ENCODE measurements around the gene ITGB1BP1. TPM values are rescaled to one million over a fixed set of nuclear protein-coding genes. Genes with fewer than 3 reads are reported as not detected.
A peak's percentile ranks its signal among the peaks of the same experiment; 100 is the strongest.

The ITGB1BP1 gene
- total RNA-seq, 1 donor from 2014 or later = 17.3 TPM

DNA sequence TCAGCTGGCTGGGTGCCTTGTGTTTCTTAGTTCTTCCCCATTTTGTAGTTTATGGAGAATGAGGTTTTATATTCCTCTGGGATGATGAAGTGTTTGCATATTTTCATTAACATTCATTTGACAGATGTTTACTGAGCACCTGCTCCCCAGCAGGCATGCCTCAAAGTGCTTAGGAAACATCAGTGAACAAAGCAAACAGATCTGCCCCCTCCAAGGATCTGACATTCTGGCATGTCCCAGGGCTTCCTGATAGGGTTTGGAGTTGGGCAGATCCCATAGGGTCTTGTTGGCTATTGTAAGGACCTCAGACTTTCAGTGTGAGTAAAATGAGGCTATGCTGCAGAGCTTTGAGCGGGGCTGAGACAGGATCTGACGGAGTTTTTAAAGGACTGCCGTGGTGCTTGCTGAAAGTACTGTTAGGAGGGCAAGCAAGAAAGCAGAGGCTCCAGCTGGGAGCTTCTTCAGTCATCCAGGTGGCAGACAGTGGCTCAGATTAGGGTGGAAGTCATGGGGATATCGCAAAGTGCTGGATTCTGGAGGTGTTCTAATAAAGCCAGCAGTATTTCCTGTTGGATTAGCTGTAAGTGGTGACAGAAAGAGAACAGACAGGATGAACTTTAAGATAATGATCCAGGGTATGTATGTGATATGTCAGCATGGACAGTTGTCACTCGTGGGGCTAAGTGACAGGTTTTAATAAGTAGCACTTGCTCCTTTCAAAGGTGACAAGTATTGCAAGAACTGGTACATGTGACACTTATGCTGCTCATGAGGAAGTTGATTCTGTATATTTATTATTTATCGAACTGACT, 39.8 kb upstream of the ITGB1BP1 start:
- no peaks in the 10 kb centered on the region for H3K79me2 ChIP-seq (ENCODE audit: low read depth)
- no peaks in the 10 kb centered on the region for H3K27me3 ChIP-seq
- H3K9ac ChIP-seq = no peak overlapping the region
- Mint-ChIP-seq H3K4me3 (no peak overlapping the region), H3K27me3 (ENCODE audit: insufficient read depth, low read depth) (peaks cover 4% of the 10 kb centered on the region), H3K27ac (peak overlapping the region; percentile 38), H3K36me3 (peaks cover 14% of the 10 kb centered on the region), H3K4me1 (no peaks in the 10 kb centered on the region), H3K9me3 (no peaks in the 10 kb centered on the region)
- H3K9me3 ChIP-seq (ENCODE audit: low read depth) = no peaks in the 10 kb centered on the region
- TF ChIP-seq EZH2 (IDR thresholded peaks at IDR 0.05) = no peak
- TF ChIP-seq, protein P1, sequence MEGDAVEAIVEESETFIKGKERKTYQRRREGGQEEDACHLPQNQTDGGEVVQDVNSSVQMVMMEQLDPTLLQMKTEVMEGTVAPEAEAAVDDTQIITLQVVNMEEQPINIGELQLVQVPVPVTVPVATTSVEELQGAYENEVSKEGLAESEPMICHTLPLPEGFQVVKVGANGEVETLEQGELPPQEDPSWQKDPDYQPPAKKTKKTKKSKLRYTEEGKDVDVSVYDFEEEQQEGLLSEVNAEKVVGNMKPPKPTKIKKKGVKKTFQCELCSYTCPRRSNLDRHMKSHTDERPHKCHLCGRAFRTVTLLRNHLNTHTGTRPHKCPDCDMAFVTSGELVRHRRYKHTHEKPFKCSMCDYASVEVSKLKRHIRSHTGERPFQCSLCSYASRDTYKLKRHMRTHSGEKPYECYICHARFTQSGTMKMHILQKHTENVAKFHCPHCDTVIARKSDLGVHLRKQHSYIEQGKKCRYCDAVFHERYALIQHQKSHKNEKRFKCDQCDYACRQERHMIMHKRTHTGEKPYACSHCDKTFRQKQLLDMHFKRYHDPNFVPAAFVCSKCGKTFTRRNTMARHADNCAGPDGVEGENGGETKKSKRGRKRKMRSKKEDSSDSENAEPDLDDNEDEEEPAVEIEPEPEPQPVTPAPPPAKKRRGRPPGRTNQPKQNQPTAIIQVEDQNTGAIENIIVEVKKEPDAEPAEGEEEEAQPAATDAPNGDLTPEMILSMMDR (IDR thresholded peaks at IDR 0.05) = no peak
- H3K4me3 ChIP-seq = no peak overlapping the region
- no peak for DNase-seq (ENCODE audit: low spot score)
- H3K27ac ChIP-seq = peak overlapping the region; percentile 46
- peaks cover 7% of the 10 kb centered on the region for H3F3A ChIP-seq (ENCODE audit: low read depth)
- no peaks in the 10 kb centered on the region for H3K4me1 ChIP-seq
- no peak overlapping the region for H2AFZ ChIP-seq (replicated peaks)
- peaks cover 3% of the 10 kb centered on the region for H4K20me1 ChIP-seq (ENCODE audit: low read depth)
- no peaks in the 10 kb centered on the region for H3K36me3 ChIP-seq
- H3K4me2 ChIP-seq = no peak overlapping the region

DNA sequence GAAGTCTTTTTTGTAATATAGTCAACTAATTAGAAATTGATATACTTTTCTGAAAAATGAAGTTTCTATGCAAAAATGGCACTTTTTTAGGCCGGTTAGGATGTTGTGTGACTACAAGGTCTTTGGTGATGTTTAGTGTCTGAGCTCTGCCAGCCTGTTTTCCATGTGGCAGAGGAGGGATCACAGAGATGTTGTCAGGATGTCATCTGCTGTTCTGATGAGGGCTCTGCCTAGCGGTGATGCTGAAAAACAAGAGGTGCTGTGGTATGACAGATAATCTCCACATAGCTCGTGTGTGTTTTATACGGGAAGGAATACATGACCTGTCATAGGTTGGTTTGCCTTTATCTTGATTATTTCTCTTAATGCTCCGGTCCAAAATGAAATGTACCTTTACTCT, 39.0 kb upstream of the ITGB1BP1 start:
- Histone ChIP-seq H3K4me3 (no peak overlapping the region), H3K9me3 (ENCODE audit: low read depth) (no peaks in the 10 kb centered on the region), H3K4me2 (no peak overlapping the region), H3K27me3 (no peaks in the 10 kb centered on the region), H3K9ac (no peak overlapping the region), H3K36me3 (peaks cover 5% of the 10 kb centered on the region), H2AFZ (replicated peaks) (no peak overlapping the region), H4K20me1 (ENCODE audit: low read depth) (peaks cover 3% of the 10 kb centered on the region), H3F3A (ENCODE audit: low read depth) (peaks cover 7% of the 10 kb centered on the region), H3K27ac (no peak overlapping the region), H3K79me2 (ENCODE audit: low read depth) (no peaks in the 10 kb centered on the region), H3K4me1 (no peaks in the 10 kb centered on the region)
- Mint-ChIP-seq H3K36me3 (peaks cover 16% of the 10 kb centered on the region), H3K9me3 (no peaks in the 10 kb centered on the region), H3K4me1 (no peaks in the 10 kb centered on the region), H3K27me3 (ENCODE audit: insufficient read depth, low read depth) (peaks cover 4% of the 10 kb centered on the region), H3K27ac (no peak overlapping the region), H3K4me3 (no peak overlapping the region)
- TF ChIP-seq, protein P1 (IDR thresholded peaks at IDR 0.05) = no peak
- no peak for TF ChIP-seq EZH2phosphoT487 (IDR thresholded peaks at IDR 0.05)
- DNase-seq (ENCODE audit: low spot score) = no peak

DNA sequence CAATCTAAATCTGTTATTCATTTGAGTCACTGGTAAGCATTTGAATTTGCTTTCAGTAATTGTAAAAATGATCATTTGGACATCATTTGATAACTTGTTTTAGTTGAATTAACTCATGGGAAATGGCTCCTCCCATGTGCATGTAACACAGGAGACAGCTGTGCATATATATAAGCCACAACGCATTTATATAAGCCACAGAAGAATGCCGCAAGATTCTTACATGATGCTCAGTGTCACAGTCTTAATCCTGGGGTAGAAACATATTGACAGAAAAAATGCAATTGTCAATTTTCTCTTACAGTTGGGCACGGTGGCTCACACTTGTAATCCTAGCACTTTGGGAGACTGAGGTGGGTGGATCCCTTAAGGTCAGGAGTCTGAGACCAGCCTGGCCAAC, 37.8 kb upstream of the ITGB1BP1 start:
- no peaks in the 10 kb centered on the region for H4K20me1 ChIP-seq (ENCODE audit: low read depth)
- H3K36me3 ChIP-seq = peaks cover 6% of the 10 kb centered on the region
- no peak overlapping the region for H3K9ac ChIP-seq
- peaks cover 7% of the 10 kb centered on the region for H3F3A ChIP-seq (ENCODE audit: low read depth)
- H3K4me2 ChIP-seq = no peak overlapping the region
- H3K36me3 Mint-ChIP-seq = peaks cover 18% of the 10 kb centered on the region
- H2AFZ ChIP-seq (replicated peaks) = no peak overlapping the region
- no peaks in the 10 kb centered on the region for H3K9me3 Mint-ChIP-seq
- no peaks in the 10 kb centered on the region for H3K4me1 Mint-ChIP-seq
- H3K27me3 ChIP-seq = no peaks in the 10 kb centered on the region
- no peak for DNase-seq (ENCODE audit: low spot score)
- H3K27ac Mint-ChIP-seq = no peak overlapping the region
- no peaks in the 10 kb centered on the region for H3K9me3 ChIP-seq (ENCODE audit: low read depth)
- no peak overlapping the region for H3K27ac ChIP-seq
- H3K79me2 ChIP-seq (ENCODE audit: low read depth) = no peaks in the 10 kb centered on the region
- TF ChIP-seq, protein P1 (IDR thresholded peaks at IDR 0.05) = no peak
- TF ChIP-seq EZH2 (IDR thresholded peaks at IDR 0.05) (no peak), EZH2phosphoT487 (IDR thresholded peaks at IDR 0.05) (no peak)
- no peak overlapping the region for H3K4me3 Mint-ChIP-seq
- H3K27me3 Mint-ChIP-seq (ENCODE audit: insufficient read depth, low read depth) = peaks cover 4% of the 10 kb centered on the region
- H3K4me3 ChIP-seq = no peak overlapping the region
- no peaks in the 10 kb centered on the region for H3K4me1 ChIP-seq

All from neural progenitor cell (in vitro differentiated cells).